Measurements from ENCODE around the gene FFAR3. TPM values are rescaled to one million over a fixed set of nuclear protein-coding genes. Genes with fewer than 3 reads are reported as not detected.

Gene FFAR3, protein sequence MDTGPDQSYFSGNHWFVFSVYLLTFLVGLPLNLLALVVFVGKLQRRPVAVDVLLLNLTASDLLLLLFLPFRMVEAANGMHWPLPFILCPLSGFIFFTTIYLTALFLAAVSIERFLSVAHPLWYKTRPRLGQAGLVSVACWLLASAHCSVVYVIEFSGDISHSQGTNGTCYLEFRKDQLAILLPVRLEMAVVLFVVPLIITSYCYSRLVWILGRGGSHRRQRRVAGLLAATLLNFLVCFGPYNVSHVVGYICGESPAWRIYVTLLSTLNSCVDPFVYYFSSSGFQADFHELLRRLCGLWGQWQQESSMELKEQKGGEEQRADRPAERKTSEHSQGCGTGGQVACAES
- total RNA-seq, result 1 to 10 TPM in 1 of 2 donors, not detected in 1; 1.6 TPM
- under 1 TPM in 5 of 6 donors, not detected in 1; 0.09 to 0.49 (median 0.28) TPM for polyA plus RNA-seq (ENCODE audit: insufficient read length in 6 of 6)
- long read RNA-seq, donor 1, partial matches to known transcripts, result 0 of 1 reads
- long read RNA-seq, donor 1, other reads (novel, unspliced or antisense), result 0 of 1 reads
- long read RNA-seq, donor 2, result 0 reads
- long read RNA-seq, donor 3, result 0 reads
- long read RNA-seq, donor 4, partial matches to known transcripts, result 0 of 1 reads
- long read RNA-seq, donor 4, other reads (novel, unspliced or antisense), result 0 of 1 reads
- long read RNA-seq, donor 5, result 0 reads
- long read RNA-seq, donor 6, result 0 reads
- long read RNA-seq, donor 7, result 0 reads
- long read RNA-seq, donor 8, result 0 reads
- long read RNA-seq, donor 9, result 0 reads
- long read RNA-seq, donor 10, partial matches to known transcripts, result 0 of 1 reads
- long read RNA-seq, donor 10, other reads (novel, unspliced or antisense), result 0 of 1 reads
- long read RNA-seq, donor 11, result 0 reads
- long read RNA-seq, donor 12, result 0 reads

GRCh38 chr19:35357867-35358573 is at the start of gene FFAR3:
Gene FFAR3 (plus strand): TSS chr19:35358460. CDS start chr19:35358891, 431 bp downstream.
- H3K36me3 ChIP-seq, result no peaks in the 10 kb centered on the region

DNA sequence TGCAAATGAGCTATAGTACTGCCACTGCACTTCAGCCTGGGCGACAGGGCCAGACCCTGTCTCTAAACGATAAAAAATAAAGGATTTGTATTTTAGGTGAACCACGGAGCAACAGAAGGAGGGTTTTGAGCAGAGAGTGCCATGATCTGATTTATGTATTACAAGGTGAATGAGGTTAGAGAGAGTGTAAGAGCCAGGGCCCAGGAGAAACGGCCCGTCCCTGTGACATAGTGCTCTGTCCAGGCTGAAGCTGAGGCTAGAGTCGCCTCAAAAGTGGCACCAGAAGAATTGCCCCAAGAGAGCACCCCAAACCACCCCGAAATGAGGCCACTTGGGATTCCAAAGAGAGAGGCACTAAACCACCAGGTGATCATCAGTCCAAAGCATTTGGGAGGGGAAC is 49.4 kb upstream of the FFAR3 start:
- Histone ChIP-seq H3K27ac (no peak overlapping the region), H3K4me1 (peaks cover 0 to 14% of the 10 kb centered on the region in 2 donors), H3K4me3 (no peak overlapping the region), H3K27me3 (peaks cover 0 to 7% of the 10 kb centered on the region in 2 donors), H3K36me3 (no peaks in the 10 kb centered on the region), H3K9me3 (no peaks in the 10 kb centered on the region)
- TF ChIP-seq CTCF (IDR thresholded peaks at IDR 0.05), result no peak
- DNase-seq, result no peak
- ATAC-seq, result no peak
- intact Hi-C loops (cut with DNase I), result no loop called here

More at GRCh38 chr19:35357867-35358573, at the start of gene FFAR3:
- peak within 1 kb of the TSS in 1 of 2 donors; percentile 64 for H3K27ac ChIP-seq
- DNase-seq (peak in 3 of 4 donors; percentile 57 to 79 (median 66)), ATAC-seq (peak; percentile 65)
- peaks cover 0 to 10% of the 10 kb centered on the region in 2 donors for H3K27me3 ChIP-seq
- H3K4me1 ChIP-seq, result peaks cover 0 to 25% of the 10 kb centered on the region in 2 donors
- H3K9me3 ChIP-seq, result no peaks in the 10 kb centered on the region
- intact Hi-C loops (cut with DNase I), result loop anchor here in 1 of 2 donors (10.0 kb wide), 2 partner anchors 107 to 137 kb away; partner anchors contain the start of gene KRTDAP
- TF ChIP-seq CTCF (IDR thresholded peaks at IDR 0.05), result no peak
- no peak within 1 kb of the TSS for H3K4me3 ChIP-seq

DNA sequence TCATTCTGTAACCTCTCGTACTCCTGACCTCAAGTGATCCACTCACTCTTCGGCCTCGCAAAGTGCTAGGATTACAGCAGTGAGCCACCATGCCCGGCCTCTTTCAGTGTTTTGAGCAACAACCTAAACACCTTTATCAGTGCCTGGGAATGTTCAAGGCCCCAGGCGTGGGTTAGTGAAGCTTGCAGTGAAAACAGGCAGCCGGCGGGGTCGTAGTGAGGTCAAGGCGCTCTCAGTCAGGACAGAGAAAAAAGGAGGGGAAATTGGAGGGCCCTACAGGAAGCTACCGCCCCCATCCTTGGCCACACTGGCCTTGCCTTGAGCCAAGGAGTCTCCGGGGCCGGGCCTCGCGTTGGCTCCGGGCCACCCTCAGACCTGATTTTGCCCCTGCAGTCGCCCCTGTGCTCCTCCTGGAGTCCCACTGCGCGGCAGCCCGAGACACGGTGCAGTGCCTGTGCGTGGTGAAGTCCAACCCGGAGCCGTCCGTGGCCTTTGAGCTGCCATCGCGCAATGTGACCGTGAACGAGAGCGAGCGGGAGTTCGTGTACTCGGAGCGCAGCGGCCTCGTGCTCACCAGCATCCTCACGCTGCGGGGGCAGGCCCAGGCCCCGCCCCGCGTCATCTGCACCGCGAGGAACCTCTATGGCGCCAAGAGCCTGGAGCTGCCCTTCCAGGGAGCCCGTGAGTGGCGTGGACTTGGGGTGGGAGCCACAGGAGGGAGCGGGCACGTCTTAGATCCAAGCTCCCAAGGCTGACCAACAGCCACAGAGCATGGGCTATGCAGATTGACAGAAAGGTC is 48.6 kb upstream of the FFAR3 start:
- intact Hi-C loops (cut with DNase I), result no loop called here
- H3K27ac ChIP-seq, result no peak overlapping the region
- ATAC-seq (peak; percentile 69), DNase-seq (peak in 3 of 4 donors; percentile 51 to 89 (median 76))
- peaks cover 0 to 9% of the 10 kb centered on the region in 2 donors for H3K27me3 ChIP-seq
- no peaks in the 10 kb centered on the region for H3K9me3 ChIP-seq
- no peaks in the 10 kb centered on the region for H3K36me3 ChIP-seq
- no peak for TF ChIP-seq CTCF (IDR thresholded peaks at IDR 0.05)
- H3K4me1 ChIP-seq, result peaks cover 0 to 14% of the 10 kb centered on the region in 2 donors
- no peak overlapping the region for H3K4me3 ChIP-seq

- H3K36me3 ChIP-seq, result no peaks in the 10 kb centered on the region
- TF ChIP-seq CTCF (IDR thresholded peaks at IDR 0.05), result no peak
- peaks cover 0 to 9% of the 10 kb centered on the region in 2 donors for H3K27me3 ChIP-seq
- ATAC-seq, result no peak
- DNase-seq, result no peak
- H3K27ac ChIP-seq, result no peak overlapping the region
- peaks cover 0 to 14% of the 10 kb centered on the region in 2 donors for H3K4me1 ChIP-seq
- no peaks in the 10 kb centered on the region for H3K9me3 ChIP-seq
- no peak overlapping the region for H3K4me3 ChIP-seq
- intact Hi-C loops (cut with DNase I), result no loop called here
Measured at GRCh38 chr19:35310331-35310730, 47.9 kb upstream of the FFAR3 start.
